Natural killer cell treated with Interleukin-12 subunit alpha and Interleukin-12 subunit beta and Interleukin-15 and Interleukin-18, amount 100 ng/mL, for 72 hours (primary cell): ENCODE results near the gene TPBGL. TPM values are rescaled to one million over a fixed set of nuclear protein-coding genes. Genes with fewer than 3 reads are reported as not detected.
A peak's percentile ranks its signal among the peaks of the same experiment; 100 is the strongest.

Experiments used
- ATAC-seq, 2 donors: fragments of 150-1000 bp; cut with Tn5 transposase in 1 of 2; sonication (Bioruptor Pico), chemical (Tn5 transposase) in 1 of 2; 2 replicates each; pipeline ENCODE4 v1.10.0; 2021
- DNase-seq: peaks from one replicate; pipeline ENCODE4 v3.0.0; 2022; ENCODE audit warnings: low spot score
- H3K27ac Mint-ChIP-seq, 2 donors: 1 replicate in 1 of 2; 2 replicates in 1 of 2; pipeline ENCODE4 v1.8.0; 2022; ENCODE audit warnings: mixed read lengths in 2 of 2, mild to moderate bottlenecking in 1 of 2, moderate library complexity in 1 of 2
- H3K27me3 Mint-ChIP-seq, 2 donors: 1 replicate in 1 of 2; 2 replicates in 1 of 2; pipeline ENCODE4 v1.8.0; 2022; ENCODE audit warnings: mixed read lengths in 2 of 2
- H3K36me3 Mint-ChIP-seq: one replicate; pipeline ENCODE4 v1.8.0; 2022; ENCODE audit warnings: mixed read lengths
- H3K4me1 Mint-ChIP-seq, 2 donors: 1 replicate in 1 of 2; 2 replicates in 1 of 2; pipeline ENCODE4 v1.8.0; 2022; ENCODE audit warnings: low read depth in 2 of 2, mixed read lengths in 2 of 2, mild to moderate bottlenecking in 1 of 2
- H3K4me3 Mint-ChIP-seq: one replicate; pipeline ENCODE4 v1.8.0; 2022; ENCODE audit warnings: mixed read lengths
- H3K9me3 Mint-ChIP-seq: 2 replicates; pipeline ENCODE4 v1.8.0; 2022; ENCODE audit warnings: mixed read lengths
- total RNA-seq, 2 donors: library from RNA; stranded (reverse); gene quantifications; one replicate each; pipeline ENCODE4 v1.2.3, GENCODE V29; 2022

TPBGL gene
- total RNA-seq, 2 donors from 2014 or later: 0.14 to 0.43 TPM

- DNase-seq: no peak
- H3K36me3 Mint-ChIP-seq: no peaks in the 10 kb centered on the region
- H3K27me3 Mint-ChIP-seq: peaks cover 7 to 10% of the 10 kb centered on the region in 2 donors
- H3K9me3 Mint-ChIP-seq: no peaks in the 10 kb centered on the region
- H3K4me1 Mint-ChIP-seq: no peaks in the 10 kb centered on the region
- no peak for ATAC-seq
- H3K27ac Mint-ChIP-seq: no peak overlapping the region
- no peak overlapping the region for H3K4me3 Mint-ChIP-seq
These were observed 38.4 kb upstream of the TPBGL start for GRCh38 chr11:75202195-75202594.

- no peaks in the 10 kb centered on the region for H3K4me1 Mint-ChIP-seq
- H3K27me3 Mint-ChIP-seq: peaks cover 7 to 10% of the 10 kb centered on the region in 2 donors
- no peaks in the 10 kb centered on the region for H3K36me3 Mint-ChIP-seq
- no peaks in the 10 kb centered on the region for H3K9me3 Mint-ChIP-seq
- no peak overlapping the region for H3K27ac Mint-ChIP-seq
- no peak for DNase-seq
- no peak overlapping the region for H3K4me3 Mint-ChIP-seq
- ATAC-seq: no peak
These were observed 37.4 kb upstream of the TPBGL start for GRCh38 chr11:75203138-75203537.

- no peak overlapping the region for H3K27ac Mint-ChIP-seq
- no peaks in the 10 kb centered on the region for H3K36me3 Mint-ChIP-seq
- H3K27me3 Mint-ChIP-seq: peaks cover 7 to 10% of the 10 kb centered on the region in 2 donors
- no peak for ATAC-seq
- no peak for DNase-seq
- H3K9me3 Mint-ChIP-seq: no peaks in the 10 kb centered on the region
- H3K4me1 Mint-ChIP-seq: no peaks in the 10 kb centered on the region
- no peak overlapping the region for H3K4me3 Mint-ChIP-seq
These were observed 36.9 kb upstream of the TPBGL start for GRCh38 chr11:75203641-75204011.

- Mint-ChIP-seq H3K36me3 (no peaks in the 10 kb centered on the region), H3K4me3 (no peak overlapping the region)
These were observed 36.4 kb upstream of the TPBGL start for GRCh38 chr11:75204012-75204674.

DNA sequence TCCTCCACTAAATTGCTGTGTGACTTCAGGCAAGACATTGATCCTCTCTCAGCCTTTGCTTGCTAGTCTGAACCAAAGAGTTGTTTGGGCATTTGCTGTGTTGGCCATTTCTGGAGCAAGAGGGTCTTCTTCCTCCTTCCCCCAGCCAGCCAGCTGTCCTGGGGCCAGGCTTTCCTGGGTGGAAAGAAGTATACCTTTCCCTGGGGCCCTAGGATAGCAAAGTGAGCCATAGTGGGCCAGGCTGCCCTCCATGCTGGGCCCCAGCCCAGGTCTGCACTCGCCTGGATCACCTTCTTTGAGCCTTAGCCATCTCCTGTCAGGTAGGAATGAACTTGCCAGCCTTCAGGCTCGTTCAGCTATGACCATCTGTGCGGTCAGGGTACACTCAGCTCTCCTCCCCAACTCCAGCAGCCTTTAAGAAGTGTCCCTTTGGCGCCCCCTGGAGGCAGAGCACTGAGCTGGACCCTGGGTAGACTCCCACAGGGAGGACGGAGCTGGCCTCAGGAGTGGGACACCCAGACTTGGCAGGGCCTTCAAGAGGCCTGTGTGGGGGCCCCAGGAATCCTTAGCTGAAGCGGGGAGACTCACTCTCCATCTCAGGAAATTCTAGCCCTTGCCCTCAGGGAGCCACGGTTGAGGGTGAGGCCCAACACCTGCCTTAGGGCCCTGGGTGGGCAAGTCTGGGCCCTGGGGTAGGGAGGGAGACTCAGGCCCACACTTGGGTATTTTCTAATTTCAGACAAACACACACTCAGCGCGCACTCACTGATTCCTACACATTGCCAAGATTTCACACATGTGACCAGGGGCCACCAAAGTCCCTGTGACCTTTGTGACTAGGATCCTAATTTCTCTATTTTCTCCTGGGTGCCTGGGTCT lies 35.6 kb upstream of the TPBGL start:
- H3K4me3 Mint-ChIP-seq: no peak overlapping the region
- no peaks in the 10 kb centered on the region for H3K36me3 Mint-ChIP-seq
- no peaks in the 10 kb centered on the region for H3K9me3 Mint-ChIP-seq
- ATAC-seq (peak; percentile 88), DNase-seq (peak; percentile 78)
- H3K27ac Mint-ChIP-seq: no peak overlapping the region
- H3K4me1 Mint-ChIP-seq: no peaks in the 10 kb centered on the region
- peaks cover 7 to 10% of the 10 kb centered on the region in 2 donors for H3K27me3 Mint-ChIP-seq

More at GRCh38 chr11:75204012-75204674, 36.4 kb upstream of the TPBGL start:
- Mint-ChIP-seq H3K4me1 (no peaks in the 10 kb centered on the region), H3K9me3 (no peaks in the 10 kb centered on the region), H3K27ac (no peak overlapping the region), H3K27me3 (peaks cover 7 to 10% of the 10 kb centered on the region in 2 donors)
- ATAC-seq (no peak), DNase-seq (no peak)

DNA sequence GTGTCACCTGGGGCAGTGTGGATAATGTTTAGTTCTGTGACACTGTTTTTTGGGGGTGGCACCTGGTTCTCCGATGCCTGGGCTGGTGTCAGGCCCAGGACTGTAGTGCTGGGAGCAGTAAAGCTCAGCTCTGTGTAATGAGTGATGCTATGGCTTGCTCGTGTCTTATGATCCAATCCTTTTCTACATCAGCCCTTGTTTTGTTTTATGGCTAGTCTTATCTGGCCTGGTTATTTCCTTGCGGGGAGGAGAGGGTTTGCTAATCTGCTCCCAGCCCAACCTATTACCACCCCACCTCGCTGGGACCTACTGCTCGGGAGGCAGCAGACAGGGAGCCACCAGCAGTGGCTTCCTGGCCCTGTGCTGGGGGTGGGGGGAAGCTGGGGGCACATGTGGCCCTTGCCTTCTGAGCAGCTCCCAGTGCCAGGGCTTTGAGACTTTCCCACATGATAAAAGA lies 35.0 kb upstream of the TPBGL start:
- Mint-ChIP-seq H3K4me3 (no peak overlapping the region), H3K27me3 (peaks cover 7 to 10% of the 10 kb centered on the region in 2 donors), H3K9me3 (no peaks in the 10 kb centered on the region), H3K27ac (no peak overlapping the region), H3K36me3 (no peaks in the 10 kb centered on the region), H3K4me1 (no peaks in the 10 kb centered on the region)
- DNase-seq (no peak), ATAC-seq (no peak)

- peaks cover 19 to 23% of the 10 kb centered on the region in 2 donors for H3K27me3 Mint-ChIP-seq
- no peaks in the 10 kb centered on the region for H3K36me3 Mint-ChIP-seq
- DNase-seq: no peak
- no peak overlapping the region for H3K4me3 Mint-ChIP-seq
- no peak overlapping the region for H3K27ac Mint-ChIP-seq
- no peaks in the 10 kb centered on the region for H3K4me1 Mint-ChIP-seq
- H3K9me3 Mint-ChIP-seq: no peaks in the 10 kb centered on the region
- no peak for ATAC-seq
These were observed 32.1 kb upstream of the TPBGL start for GRCh38 chr11:75208446-75208845.

DNA sequence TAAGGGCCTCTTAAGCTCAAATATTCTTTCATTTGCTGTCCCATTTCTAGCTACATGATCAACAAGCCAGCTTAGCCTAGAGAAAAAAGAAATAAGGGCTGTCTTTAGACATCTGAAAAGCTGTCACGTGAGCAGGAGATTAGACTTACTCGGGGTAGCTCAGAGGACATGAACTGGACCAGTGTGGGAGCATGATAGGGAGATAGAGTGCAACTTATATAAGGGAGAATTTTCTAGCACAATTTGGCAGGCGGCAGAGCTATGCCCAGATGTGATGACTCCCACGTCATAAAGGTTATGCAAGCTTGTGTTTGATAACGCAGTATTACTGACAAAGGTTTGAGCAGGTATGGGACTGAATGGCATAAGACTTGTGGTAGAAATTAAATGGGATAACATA lies 28.2 kb upstream of the TPBGL start:
- Mint-ChIP-seq H3K4me1 (no peaks in the 10 kb centered on the region), H3K27me3 (peaks cover 26 to 34% of the 10 kb centered on the region in 2 donors), H3K27ac (no peak overlapping the region), H3K36me3 (no peaks in the 10 kb centered on the region), H3K4me3 (no peak overlapping the region), H3K9me3 (no peaks in the 10 kb centered on the region)
- no peak for ATAC-seq
- no peak for DNase-seq

DNA sequence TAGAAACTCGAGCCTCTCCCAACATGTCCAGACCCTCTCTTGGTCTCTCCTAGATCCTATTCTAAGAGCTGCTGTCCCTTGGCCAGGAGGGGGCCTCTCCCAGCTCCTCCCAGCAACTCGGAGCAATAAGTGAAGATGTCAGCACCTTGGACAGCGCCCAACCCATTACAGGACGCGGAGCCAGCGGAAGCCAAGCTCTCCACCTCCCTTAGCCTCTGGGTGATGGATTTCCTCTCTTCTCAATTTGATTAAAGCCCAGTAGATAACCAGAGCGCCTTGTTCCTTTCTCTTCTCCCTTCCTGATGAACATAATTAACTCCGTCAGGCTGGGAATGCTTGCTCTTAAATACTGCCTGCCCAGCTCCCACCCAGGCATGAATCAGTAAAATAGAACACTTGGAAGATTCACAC lies 26.2 kb upstream of the TPBGL start:
- Mint-ChIP-seq H3K27me3 (peaks cover 31 to 55% of the 10 kb centered on the region in 2 donors), H3K36me3 (no peaks in the 10 kb centered on the region), H3K27ac (no peak overlapping the region), H3K9me3 (no peaks in the 10 kb centered on the region), H3K4me1 (no peaks in the 10 kb centered on the region), H3K4me3 (no peak overlapping the region)
- peak; percentile 66 to 76 for ATAC-seq
- DNase-seq: peak; percentile 69

DNA sequence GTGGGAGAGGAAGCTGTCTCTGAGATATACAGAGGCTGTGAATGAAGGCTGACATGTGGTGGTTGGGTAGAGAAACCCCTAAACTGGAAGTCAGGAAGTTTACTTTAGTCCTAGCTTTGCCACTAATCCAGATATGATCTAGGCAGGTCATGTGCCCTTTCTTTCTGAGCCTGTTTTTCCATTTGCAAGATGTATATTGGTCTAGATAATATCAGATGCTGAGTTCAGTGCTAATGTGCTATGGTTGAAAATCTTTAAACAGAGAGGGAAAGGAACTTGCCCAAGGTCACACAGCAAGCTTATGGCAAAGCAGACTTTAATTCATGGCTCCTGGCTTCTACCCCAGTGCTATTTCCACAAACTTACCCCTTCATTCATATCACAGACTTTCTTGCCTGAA lies 25.7 kb upstream of the TPBGL start:
- H3K27me3 Mint-ChIP-seq: peaks cover 31 to 59% of the 10 kb centered on the region in 2 donors

GRCh38 chr11:75219869-75220268 lies 20.7 kb upstream of the TPBGL start:
- no peaks in the 10 kb centered on the region for H3K9me3 Mint-ChIP-seq
- H3K36me3 Mint-ChIP-seq: no peaks in the 10 kb centered on the region
- H3K27ac Mint-ChIP-seq: no peak overlapping the region
- peaks cover 14 to 43% of the 10 kb centered on the region in 2 donors for H3K27me3 Mint-ChIP-seq
- ATAC-seq: no peak
- no peaks in the 10 kb centered on the region for H3K4me1 Mint-ChIP-seq
- no peak for DNase-seq
- no peak overlapping the region for H3K4me3 Mint-ChIP-seq

More for the DNA sequence above, 25.7 kb upstream of the TPBGL start:
- H3K4me1 Mint-ChIP-seq: no peaks in the 10 kb centered on the region
- H3K27ac Mint-ChIP-seq: no peak overlapping the region
- DNase-seq (no peak), ATAC-seq (no peak)
- no peaks in the 10 kb centered on the region for H3K36me3 Mint-ChIP-seq
- no peak overlapping the region for H3K4me3 Mint-ChIP-seq
- H3K9me3 Mint-ChIP-seq: no peaks in the 10 kb centered on the region

DNA sequence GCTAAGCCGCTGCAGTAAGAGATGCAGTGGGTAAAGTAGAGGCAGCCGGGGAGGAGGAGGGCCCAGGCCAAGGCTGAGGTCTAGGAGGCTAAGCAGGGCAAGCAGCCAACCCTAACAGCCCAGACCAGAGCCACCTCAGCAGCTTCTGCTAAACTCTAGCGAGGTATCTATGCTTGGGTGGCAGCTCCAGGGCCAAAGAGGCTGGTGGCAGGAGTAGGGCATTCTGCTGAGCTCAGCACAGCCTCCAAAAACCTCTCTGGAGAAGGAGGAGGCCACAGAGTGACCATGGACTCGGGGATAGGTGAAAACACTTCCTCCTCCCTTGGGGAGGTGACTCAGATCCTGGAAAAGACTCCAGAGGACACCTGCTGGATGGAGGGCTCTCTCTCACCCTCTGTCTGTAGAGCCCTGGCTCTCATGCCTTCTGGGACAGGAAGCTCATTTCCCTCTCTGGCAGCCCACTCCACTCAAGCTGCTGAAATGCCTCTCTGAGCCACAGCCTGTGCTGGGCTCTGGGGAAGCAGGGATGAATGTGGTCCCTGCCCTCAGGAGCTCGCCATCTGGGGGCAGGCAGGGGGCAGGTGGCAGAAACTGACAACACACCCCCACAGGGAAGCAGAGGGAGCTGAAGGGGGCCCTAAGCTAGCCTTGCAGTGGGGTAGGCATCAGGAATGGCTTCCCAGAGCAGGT lies 16.5 kb upstream of the TPBGL start:
- H3K4me1 Mint-ChIP-seq: no peaks in the 10 kb centered on the region
- H3K4me3 Mint-ChIP-seq: no peak overlapping the region
- ATAC-seq (peak; percentile 17 to 52), DNase-seq (no peak)
- H3K27me3 Mint-ChIP-seq: peaks cover 0 to 8% of the 10 kb centered on the region in 2 donors
- H3K36me3 Mint-ChIP-seq: no peaks in the 10 kb centered on the region
- H3K27ac Mint-ChIP-seq: no peak overlapping the region
- no peaks in the 10 kb centered on the region for H3K9me3 Mint-ChIP-seq

DNA sequence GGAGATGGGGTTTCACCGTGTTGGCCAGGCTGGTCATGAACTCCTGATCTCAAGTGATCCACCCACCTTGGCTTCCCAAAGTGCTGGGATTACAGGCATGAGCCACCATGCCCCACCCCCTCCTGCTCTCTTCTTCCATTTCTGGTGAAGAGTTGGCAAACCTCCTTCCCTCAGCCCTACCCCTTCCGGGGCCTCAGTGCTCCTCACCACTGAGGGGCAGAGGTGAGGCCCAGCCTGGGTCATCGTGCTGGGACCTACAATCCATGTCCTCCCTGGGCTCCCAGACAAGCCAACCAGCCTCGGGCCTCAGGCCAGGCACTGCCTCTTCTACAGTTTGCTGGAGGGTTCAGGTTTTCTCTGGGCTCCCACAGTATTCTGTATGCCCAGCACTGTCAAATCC lies 14.8 kb upstream of the TPBGL start:
- Mint-ChIP-seq H3K36me3 (no peaks in the 10 kb centered on the region), H3K27ac (no peak overlapping the region), H3K27me3 (peaks cover 0 to 4% of the 10 kb centered on the region in 2 donors), H3K4me1 (peaks cover 0 to 2% of the 10 kb centered on the region in 2 donors), H3K9me3 (no peaks in the 10 kb centered on the region), H3K4me3 (no peak overlapping the region)
- DNase-seq (no peak), ATAC-seq (no peak)

DNA sequence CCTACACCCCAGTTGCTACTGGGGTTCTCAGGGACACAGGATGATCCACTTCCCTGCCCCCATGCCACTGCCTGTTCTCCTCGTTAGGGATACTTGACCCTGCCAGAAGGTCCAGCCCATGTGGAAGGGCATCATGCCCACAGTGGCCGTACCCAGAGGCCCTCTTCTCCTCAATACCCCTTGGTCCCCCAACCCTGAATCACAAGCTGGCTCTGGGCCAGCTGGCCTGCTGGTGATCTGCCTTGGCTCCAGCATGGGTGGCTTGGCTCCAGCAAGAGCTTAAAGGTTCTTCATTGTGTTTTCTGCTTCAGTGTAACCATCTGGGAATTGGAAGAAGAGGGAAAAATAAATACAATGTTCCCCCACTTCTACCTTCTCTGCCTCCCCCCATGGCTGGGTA lies 11.1 kb upstream of the TPBGL start:
- H3K4me1 Mint-ChIP-seq: peaks cover 2 to 4% of the 10 kb centered on the region in 2 donors
- no peaks in the 10 kb centered on the region for H3K36me3 Mint-ChIP-seq
- H3K9me3 Mint-ChIP-seq: no peaks in the 10 kb centered on the region
- DNase-seq (no peak), ATAC-seq (no peak)
- H3K27me3 Mint-ChIP-seq: peaks cover 10 to 18% of the 10 kb centered on the region in 2 donors
- no peak overlapping the region for H3K4me3 Mint-ChIP-seq
- no peak overlapping the region for H3K27ac Mint-ChIP-seq
